HepG2 (cell line): ENCODE data around the gene SGSM1. TPM values are rescaled to one million over a fixed set of nuclear protein-coding genes. Genes with fewer than 3 reads are reported as not detected.

Experiments
- CEBPB ChIP-seq: IDR thresholded peaks from 2 replicates; pipeline ENCODE4 v1.6.1; 2011; ENCODE audit warnings: low read depth, low read length, improper control_type of control experiment, borderline replicate concordance
- ETV5 ChIP-seq: IDR thresholded peaks from 2 replicates; pipeline ENCODE4 v1.6.1; 2018; ENCODE audit warnings: missing biosample characterization, missing genetic modification reagents, inconsistent platforms, borderline replicate concordance
- FOXP1 ChIP-seq, 2 experiments: fragments of 450-650 bp in 1 of 2; IDR thresholded peaks; 2 replicates each; pipeline ENCODE4 v1.6.1; 2017 to 2018; ENCODE audit warnings: antibody characterized with exemption in 1 of 2
- HNF4A ChIP-seq: sonication (generic); formaldehyde crosslinking; IDR thresholded peaks from 2 replicates; pipeline ENCODE4 v1.4.0; 2020; ENCODE audit warnings: missing genetic modification reagents
- HNRNPK ChIP-seq: fragments of 200-400 bp; formaldehyde crosslinking; IDR thresholded peaks from 2 replicates; pipeline ENCODE4 v1.6.1; 2018; ENCODE audit warnings: low read length, low read depth, moderate library complexity, mild to moderate bottlenecking; ENCODE audit not compliant: poor library complexity, severe bottlenecking
- KLF15 ChIP-seq: sonication (generic); formaldehyde crosslinking; IDR thresholded peaks from 2 replicates; pipeline ENCODE4 v1.8.1; 2023; ENCODE audit warnings: borderline replicate concordance, mild to moderate bottlenecking, inconsistent platforms, missing genetic modification reagents, mixed read lengths
- LCORL ChIP-seq, 2 experiments: fragments of 450-650 bp in 1 of 2; sonication (generic) in 1 of 2; formaldehyde crosslinking in 1 of 2; IDR thresholded peaks; 2 replicates each; pipeline versions ENCODE4 v1.5.0 to v1.6.1; 2017 to 2020; ENCODE audit warnings: antibody characterized with exemption in 1 of 2, missing genetic modification reagents in 1 of 2
- MXI1 ChIP-seq: IDR thresholded peaks from 3 replicates; pipeline ENCODE4 v1.6.1; 2012; ENCODE audit warnings: low read depth, low read length, inconsistent platforms, borderline replicate concordance
- NFRKB ChIP-seq: fragments of 450-650 bp; IDR thresholded peaks from 2 replicates; pipeline ENCODE4 v1.6.1; 2017
- NR1H2 ChIP-seq: sonication (generic); formaldehyde crosslinking; IDR thresholded peaks from 2 replicates; pipeline ENCODE4 v1.8.1; 2022; ENCODE audit warnings: low read depth, missing genetic modification reagents, borderline replicate concordance
- NR3C1 ChIP-seq: sonication (generic); formaldehyde crosslinking; IDR thresholded peaks from 2 replicates; pipeline ENCODE4 v1.4.0; 2020; ENCODE audit warnings: missing genetic modification reagents
- PITX1 ChIP-seq: sonication (generic); formaldehyde crosslinking; IDR thresholded peaks from 2 replicates; pipeline ENCODE4 v1.5.1; 2020; ENCODE audit warnings: mild to moderate bottlenecking, missing genetic modification reagents
- RNF2 ChIP-seq: fragments of 450-650 bp; conservative IDR thresholded peaks from 2 replicates; pipeline ENCODE4 v1.6.1; 2016; ENCODE audit warnings: low read depth
- SIN3A ChIP-seq: IDR thresholded peaks from 2 replicates; pipeline ENCODE4 v1.6.1; 2011; ENCODE audit warnings: low read depth, mild to moderate bottlenecking, control low read depth, low read length, borderline replicate concordance
- SKI ChIP-seq: fragments of 450-650 bp; IDR thresholded peaks from one replicate; pipeline ENCODE4 v1.6.1; 2018; ENCODE audit warnings: mild to moderate bottlenecking; ENCODE audit not compliant: partially characterized antibody
- U2AF1 ChIP-seq: fragments of 200-400 bp; formaldehyde crosslinking; optimal IDR thresholded peaks from 2 replicates; pipeline ENCODE3; 2017; ENCODE audit warnings: mild to moderate bottlenecking, low read depth, low read length
- ZNF317 ChIP-seq: sonication (generic); formaldehyde crosslinking; IDR thresholded peaks from 2 replicates; pipeline ENCODE4 v1.5.0; 2020; ENCODE audit warnings: mild to moderate bottlenecking, missing genetic modification reagents
- ZNF747 ChIP-seq: sonication (generic); formaldehyde crosslinking; IDR thresholded peaks from 2 replicates; pipeline ENCODE4 v1.8.1; 2023; ENCODE audit warnings: missing genetic modification reagents, mild to moderate bottlenecking, borderline replicate concordance
- ZNF75D ChIP-seq: sonication (generic); formaldehyde crosslinking; IDR thresholded peaks from 2 replicates; pipeline ENCODE4 v1.8.1; 2023; ENCODE audit warnings: missing genetic modification reagents, mild to moderate bottlenecking, borderline replicate concordance
- ZNF776 ChIP-seq: sonication (generic); formaldehyde crosslinking; IDR thresholded peaks from 2 replicates; pipeline ENCODE4 v1.4.0; 2020; ENCODE audit warnings: mild to moderate bottlenecking, missing genetic modification reagents
- ZNF883 ChIP-seq: sonication (generic); formaldehyde crosslinking; IDR thresholded peaks from 2 replicates; pipeline ENCODE4 v1.5.1; 2020; ENCODE audit warnings: mild to moderate bottlenecking, missing genetic modification reagents; ENCODE audit errors: not compliant biosample characterization
- polyA plus RNA-seq, 8 experiments: library from polyadenylated mRNA; depleted of rRNA in 3 of 8; stranded (reverse) in 7 of 8; unstranded in 1 of 8; fragments of >200 nt; fragmentation: Illumina TruSeq in 4 of 8; extraction: Trizol in 4 of 8; gene quantifications; 2 replicates each; pipeline versions ENCODE4 v1.2.1 to v1.2.3, GENCODE V29; 2011 to 2016; ENCODE audit warnings: low read depth in 4 of 8, missing spikeins in 1 of 8, mixed read lengths in 1 of 8; ENCODE audit not compliant: insufficient read depth in 1 of 8
- total RNA-seq, 5 experiments: library from RNA; depleted of rRNA; stranded (reverse); fragments of >200 nt; fragmentation: Illumina TruSeq; extraction: Trizol; gene quantifications; 2 replicates each; pipeline ENCODE4 v1.2.3, GENCODE V29; 2016; ENCODE audit warnings: low read depth in 1 of 5
- TF ChIP-seq, protein P1 (sequence below): sonication (generic); formaldehyde crosslinking; conservative IDR thresholded peaks from 2 replicates; pipeline ENCODE4 v1.4.0; 2020; ENCODE audit warnings: mild to moderate bottlenecking, missing genetic modification reagents, moderate library complexity
- TF ChIP-seq, protein P2 (sequence below): fragments of 450-650 bp; IDR thresholded peaks from 2 replicates; pipeline ENCODE4 v1.6.1; 2016
- TF ChIP-seq, protein P3 (sequence below): sonication (generic); formaldehyde crosslinking; IDR thresholded peaks from 2 replicates; pipeline ENCODE4 v1.4.0; 2020; ENCODE audit warnings: missing genetic modification reagents; ENCODE audit errors: not compliant biosample characterization

The SGSM1 gene
- total and polyA plus RNA-seq, 2 of the 13 experiments (the other 11 are each of a cell fraction or from before 2014, with no cell fraction given) = 0.07 TPM; not detected in 1

- TF ChIP-seq U2AF1 (no peak), ZNF747 (CRISPR knock-in tag) (0 out of 2 replicates have a peak, but pooled peaks have one; percentile 7), HNF4A (CRISPR knock-in tag) (peak; percentile 49; the same call in 1 of the 2 replicates), ETV5 (CRISPR knock-in tag) (peak; percentile 88), RNF2 (no peak), ZNF776 (CRISPR knock-in tag) (0 out of 2 replicates have a peak, but pooled peaks have one; percentile 17), HNRNPK (no peak), ZNF883 (no peak), NFRKB (no peak), KLF15 (CRISPR knock-in tag) (no peak), FOXP1 (IDR thresholded peaks at IDR 0.05) (no peak), FOXP1 (CRISPR knock-in tag; IDR thresholded peaks at IDR 0.05) (no peak), ZNF75D (CRISPR knock-in tag) (no peak), LCORL (IDR thresholded peaks at IDR 0.05) (no peak), LCORL (CRISPR knock-in tag; IDR thresholded peaks at IDR 0.05) (peak; percentile 83), SKI (peak; percentile 22), SIN3A (peak; percentile 91; the same call in 1 of the 2 replicates), NR3C1 (CRISPR knock-in tag) (no peak), PITX1 (CRISPR knock-in tag) (peak; percentile 66), ZNF317 (CRISPR knock-in tag) (peak; percentile 68; the same call in 1 of the 2 replicates), MXI1 (peak; percentile 93; the same call in 2 of the 3 replicates), NR1H2 (CRISPR knock-in tag) (0 out of 2 replicates have a peak, but pooled peaks have one; percentile 19), CEBPB (no peak)
- TF ChIP-seq, protein P1, sequence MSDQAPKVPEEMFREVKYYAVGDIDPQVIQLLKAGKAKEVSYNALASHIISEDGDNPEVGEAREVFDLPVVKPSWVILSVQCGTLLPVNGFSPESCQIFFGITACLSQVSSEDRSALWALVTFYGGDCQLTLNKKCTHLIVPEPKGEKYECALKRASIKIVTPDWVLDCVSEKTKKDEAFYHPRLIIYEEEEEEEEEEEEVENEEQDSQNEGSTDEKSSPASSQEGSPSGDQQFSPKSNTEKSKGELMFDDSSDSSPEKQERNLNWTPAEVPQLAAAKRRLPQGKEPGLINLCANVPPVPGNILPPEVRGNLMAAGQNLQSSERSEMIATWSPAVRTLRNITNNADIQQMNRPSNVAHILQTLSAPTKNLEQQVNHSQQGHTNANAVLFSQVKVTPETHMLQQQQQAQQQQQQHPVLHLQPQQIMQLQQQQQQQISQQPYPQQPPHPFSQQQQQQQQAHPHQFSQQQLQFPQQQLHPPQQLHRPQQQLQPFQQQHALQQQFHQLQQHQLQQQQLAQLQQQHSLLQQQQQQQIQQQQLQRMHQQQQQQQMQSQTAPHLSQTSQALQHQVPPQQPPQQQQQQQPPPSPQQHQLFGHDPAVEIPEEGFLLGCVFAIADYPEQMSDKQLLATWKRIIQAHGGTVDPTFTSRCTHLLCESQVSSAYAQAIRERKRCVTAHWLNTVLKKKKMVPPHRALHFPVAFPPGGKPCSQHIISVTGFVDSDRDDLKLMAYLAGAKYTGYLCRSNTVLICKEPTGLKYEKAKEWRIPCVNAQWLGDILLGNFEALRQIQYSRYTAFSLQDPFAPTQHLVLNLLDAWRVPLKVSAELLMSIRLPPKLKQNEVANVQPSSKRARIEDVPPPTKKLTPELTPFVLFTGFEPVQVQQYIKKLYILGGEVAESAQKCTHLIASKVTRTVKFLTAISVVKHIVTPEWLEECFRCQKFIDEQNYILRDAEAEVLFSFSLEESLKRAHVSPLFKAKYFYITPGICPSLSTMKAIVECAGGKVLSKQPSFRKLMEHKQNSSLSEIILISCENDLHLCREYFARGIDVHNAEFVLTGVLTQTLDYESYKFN (CRISPR knock-in tag) = peak; percentile 64
- TF ChIP-seq, protein P2, sequence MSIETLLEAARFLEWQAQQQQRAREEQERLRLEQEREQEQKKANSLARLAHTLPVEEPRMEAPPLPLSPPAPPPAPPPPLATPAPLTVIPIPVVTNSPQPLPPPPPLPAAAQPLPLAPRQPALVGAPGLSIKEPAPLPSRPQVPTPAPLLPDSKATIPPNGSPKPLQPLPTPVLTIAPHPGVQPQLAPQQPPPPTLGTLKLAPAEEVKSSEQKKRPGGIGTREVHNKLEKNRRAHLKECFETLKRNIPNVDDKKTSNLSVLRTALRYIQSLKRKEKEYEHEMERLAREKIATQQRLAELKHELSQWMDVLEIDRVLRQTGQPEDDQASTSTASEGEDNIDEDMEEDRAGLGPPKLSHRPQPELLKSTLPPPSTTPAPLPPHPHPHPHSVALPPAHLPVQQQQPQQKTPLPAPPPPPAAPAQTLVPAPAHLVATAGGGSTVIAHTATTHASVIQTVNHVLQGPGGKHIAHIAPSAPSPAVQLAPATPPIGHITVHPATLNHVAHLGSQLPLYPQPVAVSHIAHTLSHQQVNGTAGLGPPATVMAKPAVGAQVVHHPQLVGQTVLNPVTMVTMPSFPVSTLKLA = no peak
- TF ChIP-seq, protein P3, sequence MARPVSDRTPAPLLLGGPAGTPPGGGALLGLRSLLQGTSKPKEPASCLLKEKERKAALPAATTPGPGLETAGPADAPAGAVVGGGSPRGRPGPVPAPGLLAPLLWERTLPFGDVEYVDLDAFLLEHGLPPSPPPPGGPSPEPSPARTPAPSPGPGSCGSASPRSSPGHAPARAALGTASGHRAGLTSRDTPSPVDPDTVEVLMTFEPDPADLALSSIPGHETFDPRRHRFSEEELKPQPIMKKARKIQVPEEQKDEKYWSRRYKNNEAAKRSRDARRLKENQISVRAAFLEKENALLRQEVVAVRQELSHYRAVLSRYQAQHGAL = no peak
Observed at GRCh38 chr22:24951942-24952836, 146.2 kb downstream of the SGSM1 start, which contains the start of gene KIAA1671 (continued).
